D341Med (cell line): ENCODE results near the gene ACOT8.
"Not testable (repeated sequence)": the region's sequence is repeated elsewhere in the genome, so short reads cannot be mapped to it uniquely, and the experiment has no call there.

Experiments
- DNase-seq: peaks from one replicate; pipeline ENCODE4 v3.0.0; 2012; ENCODE audit warnings: low spot score

Gene ACOT8

DNA sequence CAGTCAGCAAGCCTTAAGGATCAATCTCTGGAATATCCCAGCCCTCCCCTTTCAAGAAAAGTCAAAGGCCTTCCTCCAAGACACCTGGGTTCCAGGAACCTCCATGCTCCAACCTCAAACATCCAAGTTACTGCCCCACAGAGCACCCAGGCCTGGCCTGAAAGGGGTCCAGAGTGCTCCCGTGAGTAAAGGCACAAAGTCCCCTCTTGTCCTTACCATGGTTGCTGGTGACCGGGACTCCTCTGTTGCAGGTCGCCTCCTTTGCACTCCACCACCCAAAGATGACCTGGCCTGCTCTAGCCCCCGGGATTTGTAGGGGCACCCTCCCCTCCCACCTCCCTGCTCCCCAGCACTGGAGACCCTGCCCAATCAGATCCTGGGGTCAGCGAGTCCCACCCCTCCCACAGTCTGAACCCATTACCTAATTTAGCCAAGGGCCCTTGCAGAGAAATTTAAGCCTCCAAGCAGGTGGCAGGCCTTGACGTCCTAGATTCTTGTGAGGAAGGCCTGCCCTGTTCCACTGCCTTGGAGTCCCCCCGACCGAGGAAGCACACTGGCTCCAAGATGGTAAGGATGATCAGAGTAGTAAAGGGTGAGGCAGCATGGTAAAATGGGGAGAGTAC, 30.1 kb downstream of the ACOT8 start, which contains the start of gene TNNC2:
TSS of gene TNNC2 (minus strand) at position 283 of the 623 bp plus-strand sequence. CDS start at position 219, 64 bp downstream.
- no peak for DNase-seq

DNA sequence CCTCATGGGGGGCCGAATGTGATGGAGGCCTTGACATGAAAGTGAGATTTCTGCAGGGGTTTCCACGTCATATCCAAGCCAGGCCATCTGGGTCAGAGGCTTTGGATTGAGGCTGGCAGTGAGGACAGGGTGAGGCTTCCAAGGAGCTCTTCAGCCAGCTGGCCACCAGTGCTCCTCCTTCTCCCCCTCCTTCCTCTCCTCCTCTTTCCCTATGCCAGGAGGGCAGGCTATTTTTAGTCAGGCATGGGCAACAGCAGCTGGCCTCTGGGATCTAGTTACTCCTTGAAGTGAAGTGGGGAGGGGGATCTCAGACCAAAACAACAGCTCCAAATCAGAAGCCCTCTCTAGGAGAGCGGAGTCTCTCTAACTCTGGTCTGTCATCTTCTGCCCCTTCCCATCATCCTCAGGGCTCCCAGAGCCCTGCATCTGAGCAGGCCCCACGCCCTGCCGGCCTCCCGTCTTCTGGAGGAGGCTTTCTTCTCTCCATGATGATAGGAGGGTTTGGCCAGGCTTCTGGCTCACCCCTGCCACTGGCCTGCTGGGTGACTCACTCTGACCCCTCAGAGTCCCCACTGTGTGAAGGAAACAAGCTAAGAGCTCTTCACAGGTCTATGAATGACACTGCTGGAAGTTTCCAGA, 30.7 kb downstream of the ACOT8 start:
- DNase-seq = no peak

GRCh38 chr20:45823949-45824835, 33.0 kb downstream of the ACOT8 start:
- DNase-seq = peak; percentile 85

DNA sequence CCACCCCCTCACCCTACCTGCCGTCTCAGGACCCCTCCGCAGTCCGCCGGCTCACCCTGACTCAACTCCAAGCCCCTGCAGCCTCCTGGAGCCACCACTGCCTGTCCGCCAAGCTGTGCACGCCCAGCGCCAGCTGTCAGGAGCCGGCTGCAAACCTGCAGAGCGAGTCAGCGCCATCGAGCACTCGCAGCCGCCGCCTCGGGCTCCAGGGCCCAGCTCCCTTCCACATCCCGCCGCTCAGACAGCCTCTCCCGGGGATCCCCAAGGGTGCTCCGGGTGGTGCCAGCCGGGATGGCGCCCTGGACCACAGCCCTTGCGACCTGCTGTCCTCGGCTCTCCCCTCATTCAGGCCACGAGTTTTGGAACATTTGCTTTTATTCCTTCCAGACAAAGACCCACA, 34.3 kb downstream of the ACOT8 start:
- peak; percentile 70 for DNase-seq

GRCh38 chr20:45821947-45822346, 35.2 kb downstream of the ACOT8 start:
- DNase-seq = no peak

DNA sequence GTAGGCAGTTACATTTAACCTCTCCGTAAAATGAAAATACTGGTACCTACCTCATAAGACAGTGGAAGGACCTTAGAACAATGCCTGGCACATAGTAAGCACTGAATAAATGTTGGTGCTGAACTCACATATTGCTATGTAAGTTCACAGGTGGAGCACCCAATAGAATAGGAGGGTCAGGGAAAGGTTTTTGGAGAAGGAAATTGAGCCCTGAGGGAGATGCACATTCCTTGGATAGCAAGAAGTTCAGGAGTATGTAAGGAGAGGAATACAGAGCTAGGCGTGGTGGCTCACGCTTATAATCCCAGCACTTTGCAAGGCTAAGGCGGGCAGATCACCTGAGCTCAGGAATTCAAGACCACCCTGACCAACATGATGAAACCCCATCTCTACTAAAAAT, 37.7 kb downstream of the ACOT8 start:
- DNase-seq = no peak

GRCh38 chr20:45818239-45818638, 39.0 kb downstream of the ACOT8 start:
- DNase-seq = no peak

- no peak for DNase-seq
Measured at GRCh38 chr20:45817376-45818194, 39.6 kb downstream of the ACOT8 start.

- DNase-seq = no peak
Measured at GRCh38 chr20:45816951-45817350, 40.2 kb downstream of the ACOT8 start.

GRCh38 chr20:45814314-45814713, 42.9 kb downstream of the ACOT8 start:
- DNase-seq = no peak

DNA sequence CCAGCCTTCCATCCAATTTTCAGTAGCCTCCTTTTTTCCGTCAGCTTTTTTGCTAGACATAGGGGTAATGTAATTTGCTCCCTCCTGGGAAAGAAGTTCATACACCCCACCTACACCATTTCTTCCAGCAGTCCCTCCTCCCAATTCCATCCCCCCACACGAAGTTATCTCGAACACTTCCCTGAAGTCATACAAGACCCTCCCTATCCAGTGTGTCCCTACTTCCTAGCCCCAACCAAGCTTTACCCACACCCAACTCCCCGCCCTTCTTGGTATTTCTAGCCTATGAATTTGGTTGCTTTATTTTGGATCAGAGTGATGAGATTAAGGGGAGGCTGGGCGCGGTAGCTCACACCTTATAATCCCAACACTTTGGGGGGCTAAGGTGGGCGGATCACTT, 43.7 kb downstream of the ACOT8 start:
- no peak for DNase-seq

DNA sequence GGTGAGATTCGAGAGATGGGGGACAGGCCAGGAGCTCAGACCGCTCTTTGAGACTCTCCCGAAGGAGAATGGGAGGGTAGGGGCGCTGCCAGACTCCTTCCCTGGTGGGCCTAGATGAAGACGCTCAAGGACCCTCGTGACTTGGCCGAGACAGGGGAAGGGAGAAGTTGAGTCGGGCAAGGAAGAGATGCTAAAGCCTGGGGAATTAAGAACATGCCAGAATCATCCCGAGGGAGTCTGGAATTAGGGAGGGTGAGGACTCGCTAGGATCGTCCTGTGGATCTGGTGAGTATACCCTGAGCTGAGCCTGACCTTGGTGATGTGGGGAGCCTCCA, 44.2 kb downstream of the ACOT8 start:
- no peak for DNase-seq

GRCh38 chr20:45812157-45813005, 44.8 kb downstream of the ACOT8 start, which contains the start of gene UBE2C:
Gene UBE2C (plus strand): TSS chr20:45812644. CDS start chr20:45812696, 52 bp downstream.
- peak; percentile 98 for DNase-seq

DNA sequence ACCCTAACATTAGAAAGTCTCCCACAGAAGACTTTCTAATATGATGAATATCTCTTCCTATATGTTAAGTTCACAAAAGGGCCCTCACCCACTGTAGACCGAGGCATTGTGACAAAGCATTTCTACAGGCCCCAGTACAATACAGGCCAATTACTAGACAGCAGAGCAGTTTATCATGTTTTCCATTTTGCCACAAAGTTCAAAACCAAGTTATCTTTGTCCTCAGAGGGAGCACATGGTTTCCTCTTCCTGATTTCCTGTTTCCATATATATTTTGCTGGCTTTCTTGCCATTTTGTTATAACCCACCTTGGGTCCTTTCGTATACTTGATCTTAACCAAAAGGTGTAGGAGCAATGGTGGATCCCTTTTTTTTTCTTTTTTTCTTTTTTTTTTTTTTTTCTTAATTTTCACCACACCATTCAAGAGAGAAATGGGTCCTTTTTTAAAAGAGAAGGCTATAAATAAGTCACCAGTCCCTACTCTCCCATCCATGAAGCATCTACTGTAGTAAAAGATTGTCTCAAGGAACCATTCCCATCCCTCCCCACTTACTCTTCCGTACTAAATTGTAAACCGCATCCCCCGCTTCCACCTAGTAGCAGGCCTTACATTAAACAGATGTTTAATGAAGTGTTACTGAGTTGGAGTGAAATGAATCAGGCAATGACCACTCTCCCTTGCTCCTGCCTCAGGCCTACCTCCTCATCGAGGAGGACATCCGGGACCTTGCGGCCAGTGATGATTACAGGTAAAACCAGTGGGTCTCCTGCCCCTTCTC, 46.8 kb downstream of the ACOT8 start:
- DNase-seq = no peak

GRCh38 chr20:45801851-45802250, 55.3 kb downstream of the ACOT8 start:
- DNase-seq = no peak

DNA sequence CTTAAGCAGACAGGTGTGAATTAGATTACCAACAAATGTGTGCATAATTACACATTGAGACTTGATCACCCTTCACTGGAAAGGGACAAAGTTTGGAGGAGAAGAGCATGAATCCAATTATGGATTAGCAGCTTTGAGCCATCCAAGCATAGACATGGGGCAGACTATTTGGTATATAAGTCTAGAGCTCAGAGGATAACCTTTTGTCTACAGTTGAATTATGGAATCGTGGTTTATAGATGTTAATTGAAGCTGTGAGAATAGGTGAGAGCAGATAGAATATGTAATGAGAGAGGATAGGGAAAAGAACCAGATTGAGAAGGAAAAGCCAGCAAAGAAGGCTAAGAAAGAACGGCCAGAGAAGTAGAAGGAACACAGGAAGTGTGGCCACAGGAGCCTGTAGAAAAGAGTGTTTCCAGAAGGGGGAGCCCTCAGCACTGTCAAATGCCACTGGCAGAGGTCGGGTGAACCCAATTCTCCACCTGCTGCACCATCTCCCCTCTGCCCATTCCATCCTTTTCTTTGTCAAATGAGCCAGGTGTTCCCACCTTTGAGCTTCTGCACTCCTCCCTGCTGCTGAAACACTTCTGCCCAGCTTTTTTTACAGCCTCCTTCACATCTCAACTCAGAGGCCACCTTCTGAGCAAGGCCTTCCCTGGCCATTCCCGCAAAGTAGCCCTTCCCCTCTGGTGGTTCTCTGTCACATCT, 58.1 kb downstream of the ACOT8 start:
- DNase-seq = peak; percentile 84

DNA sequence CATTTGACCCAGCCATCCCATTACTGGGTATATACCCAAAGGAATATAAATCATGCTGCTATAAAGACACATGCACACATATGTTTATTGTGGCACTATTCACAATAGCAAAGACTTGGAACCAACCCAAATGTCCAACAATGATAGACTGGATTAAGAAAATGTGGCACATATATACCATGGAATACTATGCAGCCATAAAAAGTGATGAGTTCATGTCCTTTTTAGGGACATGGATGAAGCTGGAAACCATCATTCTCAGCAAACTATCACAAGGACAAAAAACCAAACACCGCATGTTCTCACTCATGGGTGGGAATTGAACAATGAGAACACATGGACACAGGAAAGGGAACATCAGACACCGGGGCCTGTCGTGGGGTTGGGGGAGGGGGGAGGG, 59.2 kb downstream of the ACOT8 start:
- not testable (repeated sequence) for DNase-seq

DNA sequence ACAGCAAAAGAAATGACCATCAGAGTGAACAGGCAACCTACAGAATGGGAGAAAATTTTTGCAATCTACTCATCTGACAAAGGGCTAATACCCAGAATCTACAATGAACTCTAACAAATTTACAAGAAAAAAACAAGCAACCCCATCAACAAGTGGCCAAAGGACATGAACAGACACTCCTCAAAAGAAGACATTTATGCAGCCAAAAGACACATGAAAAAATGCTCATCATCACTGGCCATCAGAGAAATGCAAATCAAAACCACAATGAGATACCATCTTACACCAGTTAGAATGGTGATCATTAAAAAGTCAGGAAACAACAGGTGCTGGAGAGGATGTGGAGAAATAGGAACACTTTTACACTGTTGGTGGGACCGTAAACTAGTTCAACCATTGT, 59.7 kb downstream of the ACOT8 start:
- DNase-seq = not testable (repeated sequence)

DNA sequence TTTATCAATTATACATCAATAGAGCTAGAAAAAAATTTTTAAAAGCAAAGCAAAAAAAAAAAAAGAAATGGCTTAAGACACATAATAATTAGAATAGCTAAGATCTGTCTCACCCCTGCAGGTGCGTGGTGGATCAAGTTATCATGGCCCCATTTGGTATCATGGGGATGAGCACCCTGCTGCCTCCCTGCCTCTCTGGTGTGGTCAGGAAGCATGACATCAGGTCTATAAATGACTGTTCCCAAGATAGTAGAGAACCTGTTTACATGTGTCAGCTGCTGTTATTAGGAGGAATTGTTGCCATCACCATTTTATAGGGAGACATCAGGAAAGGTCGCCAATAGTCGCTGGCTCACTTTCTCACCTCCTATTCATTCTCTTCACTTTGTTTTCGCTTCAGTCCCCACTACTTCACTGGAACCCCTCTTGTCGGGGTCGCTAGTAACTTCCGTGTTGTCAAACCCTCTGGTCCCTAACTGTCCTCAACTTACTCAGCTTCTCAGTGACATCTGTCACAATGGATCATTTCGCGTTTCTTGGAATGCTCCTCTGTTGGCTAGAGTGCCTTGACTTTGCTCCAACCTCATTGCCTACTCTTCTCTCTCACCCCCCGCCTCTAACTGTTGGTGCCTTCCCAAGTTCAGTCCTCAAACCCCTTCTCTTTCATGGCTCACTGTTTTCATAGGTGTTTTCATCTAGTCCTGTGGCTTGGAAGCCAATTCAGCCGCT, 60.7 kb downstream of the ACOT8 start:
- DNase-seq = no peak
